ENCODE results near the gene TMEM218. TPM values are rescaled to one million over a fixed set of nuclear protein-coding genes. Genes with fewer than 3 reads are reported as not detected.
"Not testable (repeated sequence)": the region's sequence is repeated elsewhere in the genome, so short reads cannot be mapped to it uniquely, and the experiment has no call there.

TMEM218 gene
- total and polyA plus RNA-seq, 8 donors, result 5.6 to 27.1 (median 10.0) TPM

DNA sequence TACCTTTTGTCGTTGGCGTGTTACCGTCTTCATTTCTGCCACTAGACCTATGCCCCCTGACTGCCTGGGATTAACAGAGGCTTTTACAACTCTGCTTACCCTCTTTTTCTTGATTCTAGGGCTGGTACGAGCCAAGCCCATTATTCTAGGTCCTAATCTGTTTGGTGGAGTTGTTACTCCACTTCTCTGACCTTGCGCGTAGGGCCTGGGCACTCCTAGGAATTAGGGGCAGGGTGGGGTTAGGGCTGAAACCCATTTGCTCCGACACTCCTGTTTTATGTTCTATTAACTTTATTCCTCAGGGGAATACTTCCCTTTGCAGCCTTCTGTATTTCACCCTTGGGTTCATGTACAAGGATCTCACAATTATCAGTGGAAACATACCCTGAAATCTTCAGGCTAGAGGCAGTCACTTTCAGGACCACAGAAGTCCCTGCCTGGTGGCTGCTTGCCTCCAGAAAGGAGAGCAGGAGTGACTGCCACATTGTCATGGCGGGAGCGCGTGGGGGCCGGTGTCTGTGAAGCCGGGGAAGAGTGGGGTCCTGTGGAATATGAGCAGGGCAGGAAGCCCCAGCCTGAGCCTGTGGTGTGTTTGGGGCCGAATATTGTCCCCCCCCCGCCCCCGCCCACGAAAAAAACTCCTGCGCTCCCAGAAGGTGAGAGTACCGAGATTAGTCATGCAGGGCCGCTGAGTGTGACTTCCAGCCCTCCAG, 49.1 kb downstream of the TMEM218 start:
- H3K27ac ChIP-seq, result peak overlapping the region in 2 of 4 donors; percentile 33 to 63
- ATAC-seq (peak; percentile 6 to 39 (median 26)), FAIRE-seq (no peak), DNase-seq (peak in 2 of 6 donors; percentile 66)
- H3K4me1 ChIP-seq, result peaks cover 5 to 6% (median 5%) of the 10 kb centered on the region in 3 donors
- peaks cover 0 to 5% (median 0%) of the 10 kb centered on the region in 4 donors for H3K27me3 ChIP-seq
- WGBS, 2 donors, result 52% methylated on average over 18 to 19 of the region's 19 CpGs
- no peaks in the 10 kb centered on the region for H3K36me3 ChIP-seq
- intact Hi-C loops (cut with DNase I), result no loop called here
- H3K4me3 ChIP-seq, result peak overlapping the region; percentile 45 to 55 (median 50)
- no peaks in the 10 kb centered on the region for H3K9me3 ChIP-seq
- TF ChIP-seq, protein P1, sequence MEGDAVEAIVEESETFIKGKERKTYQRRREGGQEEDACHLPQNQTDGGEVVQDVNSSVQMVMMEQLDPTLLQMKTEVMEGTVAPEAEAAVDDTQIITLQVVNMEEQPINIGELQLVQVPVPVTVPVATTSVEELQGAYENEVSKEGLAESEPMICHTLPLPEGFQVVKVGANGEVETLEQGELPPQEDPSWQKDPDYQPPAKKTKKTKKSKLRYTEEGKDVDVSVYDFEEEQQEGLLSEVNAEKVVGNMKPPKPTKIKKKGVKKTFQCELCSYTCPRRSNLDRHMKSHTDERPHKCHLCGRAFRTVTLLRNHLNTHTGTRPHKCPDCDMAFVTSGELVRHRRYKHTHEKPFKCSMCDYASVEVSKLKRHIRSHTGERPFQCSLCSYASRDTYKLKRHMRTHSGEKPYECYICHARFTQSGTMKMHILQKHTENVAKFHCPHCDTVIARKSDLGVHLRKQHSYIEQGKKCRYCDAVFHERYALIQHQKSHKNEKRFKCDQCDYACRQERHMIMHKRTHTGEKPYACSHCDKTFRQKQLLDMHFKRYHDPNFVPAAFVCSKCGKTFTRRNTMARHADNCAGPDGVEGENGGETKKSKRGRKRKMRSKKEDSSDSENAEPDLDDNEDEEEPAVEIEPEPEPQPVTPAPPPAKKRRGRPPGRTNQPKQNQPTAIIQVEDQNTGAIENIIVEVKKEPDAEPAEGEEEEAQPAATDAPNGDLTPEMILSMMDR (IDR thresholded peaks at IDR 0.05), result no peak

DNA sequence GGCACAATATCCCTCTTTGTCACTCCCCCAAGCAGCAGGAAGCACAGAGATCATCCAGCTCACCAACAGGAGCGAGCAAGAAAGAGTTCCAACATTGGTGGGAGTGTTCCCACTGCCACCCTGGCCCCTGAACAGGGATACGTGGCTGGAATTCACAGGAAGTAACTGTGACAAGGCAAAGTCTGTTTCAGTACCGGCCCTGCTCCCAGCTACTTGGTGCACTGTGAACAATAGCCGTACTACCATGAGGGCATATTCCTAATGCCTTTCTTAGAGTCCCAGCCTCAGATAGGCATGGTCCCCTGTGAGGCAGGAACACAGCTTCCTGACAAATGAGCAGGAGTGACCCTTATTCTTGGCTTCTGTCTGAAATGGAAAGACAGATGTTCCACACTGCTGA, 50.1 kb downstream of the TMEM218 start:
- ATAC-seq (no peak), DNase-seq (no peak), FAIRE-seq (no peak)
- H3K4me3 ChIP-seq, result no peak overlapping the region
- H3K27me3 ChIP-seq, result no peaks in the 10 kb centered on the region
- TF ChIP-seq, protein P1 (IDR thresholded peaks at IDR 0.05), result no peak
- WGBS, 2 donors, result 69 to 77% methylated on average over 4 of the region's 4 CpGs
- no peaks in the 10 kb centered on the region for H3K36me3 ChIP-seq
- no peak overlapping the region for H3K27ac ChIP-seq
- H3K9me3 ChIP-seq, result no peaks in the 10 kb centered on the region
- H3K4me1 ChIP-seq, result peaks cover 5 to 6% (median 5%) of the 10 kb centered on the region in 3 donors
- intact Hi-C loops (cut with DNase I), result no loop called here

DNA sequence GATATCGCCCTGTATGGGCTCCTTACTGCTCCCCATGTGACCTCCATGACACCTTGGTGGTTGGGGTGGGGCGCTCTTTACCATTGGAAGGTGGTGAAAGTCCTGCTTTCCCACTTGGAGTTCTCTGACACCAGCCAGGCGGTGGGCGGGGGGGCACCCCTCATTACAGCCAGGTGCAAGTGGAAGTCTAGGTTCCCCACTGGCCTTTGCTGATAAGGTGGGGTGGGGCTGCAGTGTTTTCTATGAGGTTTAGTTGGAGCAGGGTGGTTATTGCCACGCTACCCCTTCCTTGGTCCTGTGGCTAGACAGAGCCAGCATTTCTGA, 53.8 kb downstream of the TMEM218 start:
- Histone ChIP-seq H3K27me3 (no peaks in the 10 kb centered on the region), H3K4me1 (no peaks in the 10 kb centered on the region), H3K9me3 (no peaks in the 10 kb centered on the region), H3K4me3 (no peak overlapping the region), H3K27ac (no peak overlapping the region), H3K36me3 (no peaks in the 10 kb centered on the region)
- TF ChIP-seq, protein P1 (IDR thresholded peaks at IDR 0.05), result no peak
- DNase-seq (peak in 1 of 6 donors; percentile 29), ATAC-seq (no peak), FAIRE-seq (no peak)
- WGBS, 2 donors, result 95 to 96% methylated on average over 5 of the region's 5 CpGs
- intact Hi-C loops (cut with DNase I), result no loop called here

GRCh38 chr11:125056931-125057692, 54.3 kb downstream of the TMEM218 start:
- Histone ChIP-seq H3K4me3 (no peak overlapping the region), H3K27ac (no peak overlapping the region), H3K27me3 (no peaks in the 10 kb centered on the region), H3K4me1 (no peaks in the 10 kb centered on the region), H3K36me3 (no peaks in the 10 kb centered on the region), H3K9me3 (no peaks in the 10 kb centered on the region)
- FAIRE-seq (no peak), ATAC-seq (no peak), DNase-seq (no peak)
- 67 to 68% methylated on average over 5 of the region's 5 CpGs for WGBS, 2 donors
- TF ChIP-seq, protein P1 (IDR thresholded peaks at IDR 0.05), result no peak
- intact Hi-C loops (cut with DNase I), result no loop called here

- H3K27me3 ChIP-seq; intact Hi-C loops (cut with DNase I); H3K36me3 ChIP-seq; H3K4me1 ChIP-seq; H3K4me3 ChIP-seq; ATAC-seq; DNase-seq; FAIRE-seq; H3K9me3 ChIP-seq; H3K27ac ChIP-seq: not testable (repeated sequence)
- 94 to 98% methylated on average over 2 of the region's 2 CpGs for WGBS, 2 donors
These were observed 55.3 kb downstream of the TMEM218 start for GRCh38 chr11:125056111-125056510.

All from pancreas (tissue), 10 donors.